Dedifferentiated amniotic fluid mesenchymal stem cell (primary cell): ENCODE results near the gene KNDC1.
"Not testable (repeated sequence)": the region's sequence is repeated elsewhere in the genome, so short reads cannot be mapped to it uniquely, and the experiment has no call there.

ENCODE experiments used
- DNase-seq: peaks from one replicate; pipeline ENCODE4 v3.0.0-alpha.2; 2016; ENCODE audit errors: extremely low spot score

The KNDC1 gene

DNA sequence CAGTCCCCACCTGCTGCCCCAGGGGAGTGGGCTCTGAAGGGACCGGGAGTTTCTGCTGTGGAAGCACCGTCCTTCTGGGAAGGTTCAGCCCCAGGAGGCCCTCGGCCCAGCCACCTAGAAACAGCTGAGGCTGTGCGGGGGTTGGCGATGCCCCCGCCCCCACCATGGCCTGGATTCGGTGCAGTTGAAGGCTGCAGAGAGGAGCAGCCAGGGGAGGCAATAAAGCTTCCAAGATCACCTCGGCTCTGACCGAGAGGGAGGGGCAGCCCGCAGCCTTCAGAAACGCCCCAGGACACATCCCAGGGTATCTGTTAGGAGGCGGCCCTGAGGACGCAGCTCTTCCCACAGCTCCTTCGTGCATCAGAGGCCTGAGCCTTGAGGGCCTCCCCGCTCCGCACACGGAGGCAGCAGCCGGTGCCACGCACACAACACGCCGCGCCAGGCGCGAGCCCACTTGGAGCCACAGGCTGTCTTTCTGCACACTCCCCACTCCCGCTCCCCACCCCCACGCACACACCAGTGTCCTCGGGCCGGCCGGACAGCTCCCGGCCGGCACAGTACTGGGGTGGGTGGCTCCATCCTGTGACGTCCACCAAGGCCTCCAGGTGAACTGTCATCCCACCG lies 1.6 kb downstream of the KNDC1 start:
- no peak for DNase-seq

DNA sequence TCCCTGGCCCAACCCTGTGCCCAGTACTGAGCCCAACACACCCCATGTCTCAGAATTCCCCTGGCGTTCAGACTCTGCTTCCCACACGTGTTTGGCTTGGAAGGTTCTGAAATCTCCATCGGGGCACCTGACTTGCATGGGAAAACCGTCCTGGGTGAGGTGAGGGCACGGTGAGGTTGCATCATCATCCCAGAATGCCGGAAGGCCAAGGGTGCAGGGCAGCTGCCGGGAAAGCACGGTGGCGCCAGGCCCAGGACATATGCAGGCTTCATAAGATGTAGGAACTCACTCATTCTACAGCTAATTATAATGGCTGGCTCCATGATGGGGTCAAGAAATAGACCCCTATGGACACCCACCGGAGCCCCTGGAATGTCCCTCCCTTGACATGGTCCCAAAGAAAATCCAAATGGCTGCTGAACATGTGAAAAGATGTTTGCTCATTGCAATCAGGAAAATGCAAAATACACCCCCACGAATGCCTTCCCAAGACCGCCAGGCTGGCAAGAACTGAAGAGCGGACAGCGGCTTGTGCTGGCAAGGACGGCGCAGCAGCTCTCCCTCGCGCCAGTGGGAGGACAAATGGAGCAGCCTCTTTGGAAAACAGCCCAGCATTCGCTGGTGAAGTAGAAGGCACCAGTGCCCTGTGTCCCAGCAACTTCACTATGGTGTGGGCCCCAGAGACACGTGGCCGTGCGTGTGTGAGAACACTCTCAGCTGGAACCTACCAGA lies 2.3 kb downstream of the KNDC1 start:
- DNase-seq = no peak

DNA sequence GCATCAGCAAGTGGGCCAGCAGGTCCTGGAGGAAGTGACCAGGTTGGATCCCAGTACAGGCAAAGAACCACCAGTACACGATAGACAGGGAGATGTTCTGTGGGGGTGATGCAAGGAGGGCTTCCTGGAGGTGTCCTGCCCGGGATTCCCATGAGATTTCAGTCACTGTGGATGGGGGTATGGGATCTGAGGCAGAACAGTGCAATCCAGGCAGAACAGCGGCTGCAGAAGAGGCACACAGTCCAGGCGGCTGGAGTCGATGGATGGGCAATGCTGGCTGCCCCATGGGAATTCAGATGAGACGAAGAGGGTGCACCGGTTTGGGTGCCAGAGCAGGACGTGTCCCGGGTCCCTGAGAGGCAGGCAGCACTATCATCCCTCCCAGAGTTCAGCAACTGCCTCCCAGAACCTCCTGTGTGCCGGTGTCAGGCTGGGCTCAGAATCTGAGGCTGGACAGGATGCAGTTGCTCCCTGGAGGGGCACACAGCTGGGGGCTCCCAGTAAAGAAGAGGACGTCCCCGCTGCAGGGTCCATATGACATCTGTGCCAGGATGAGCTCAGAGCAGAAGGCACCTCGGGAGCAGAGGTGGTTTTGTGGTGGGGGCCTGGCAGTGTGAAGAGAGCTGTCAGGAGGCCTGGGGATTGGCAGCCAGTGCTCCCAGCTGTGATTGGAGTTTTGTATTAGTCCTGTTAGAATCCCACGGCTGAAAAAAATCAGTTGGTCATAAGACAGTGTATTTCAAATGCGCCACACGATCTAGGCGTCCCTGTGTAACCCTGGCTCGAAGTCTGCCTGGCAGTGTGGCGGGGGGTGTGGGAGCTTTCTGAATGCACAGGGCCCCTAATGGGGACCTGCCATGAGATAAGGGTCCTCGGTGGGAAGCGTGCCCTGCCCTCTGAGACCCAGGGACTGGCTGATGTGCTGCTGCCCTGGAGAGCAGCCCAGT lies 3.2 kb downstream of the KNDC1 start:
- DNase-seq = no peak

DNA sequence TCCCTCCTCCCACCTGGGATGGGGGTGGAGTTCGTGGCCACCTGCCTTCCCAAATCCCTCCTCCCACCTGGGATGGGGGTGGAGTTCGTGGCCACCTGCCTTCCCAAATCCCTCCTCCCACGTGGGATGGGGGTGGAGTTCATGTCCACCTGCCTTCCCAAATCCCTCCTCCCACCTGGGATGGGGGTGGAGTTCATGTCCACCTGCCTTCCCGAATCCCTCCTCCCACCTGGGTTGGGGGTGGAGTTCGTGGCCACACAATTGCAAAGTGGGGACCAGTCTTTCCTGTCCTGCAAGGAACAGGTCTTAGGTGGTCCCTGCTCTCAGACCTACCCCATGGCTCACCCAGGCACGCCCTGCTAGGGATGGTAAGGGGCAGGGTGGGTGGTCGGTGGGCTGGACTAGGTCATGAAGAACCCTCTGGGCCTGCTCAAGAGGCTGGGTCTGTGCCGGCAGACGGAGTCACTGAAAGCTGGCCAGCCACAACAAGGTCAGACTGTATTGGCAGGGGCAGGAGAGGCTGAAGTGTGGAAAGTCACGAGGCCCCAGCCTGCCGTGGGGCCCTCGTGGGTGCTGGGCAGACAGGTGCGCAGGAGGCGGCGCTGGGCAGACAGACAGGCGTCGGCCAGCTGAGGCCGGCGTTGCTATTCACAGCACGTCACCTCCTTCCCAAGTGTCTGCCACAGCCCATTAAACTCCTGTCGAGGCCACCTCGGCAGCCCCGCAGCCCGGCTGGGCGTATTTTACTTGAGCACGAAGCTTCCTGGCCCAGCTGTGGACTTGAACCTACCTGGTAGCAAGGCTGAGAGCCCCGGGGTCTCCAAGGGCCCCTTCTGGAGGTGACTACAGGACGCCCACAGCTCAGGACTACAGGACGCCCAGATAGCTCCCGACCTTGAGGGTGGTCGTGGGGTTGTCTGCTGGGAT lies 4.1 kb downstream of the KNDC1 start:
- DNase-seq = no peak

DNA sequence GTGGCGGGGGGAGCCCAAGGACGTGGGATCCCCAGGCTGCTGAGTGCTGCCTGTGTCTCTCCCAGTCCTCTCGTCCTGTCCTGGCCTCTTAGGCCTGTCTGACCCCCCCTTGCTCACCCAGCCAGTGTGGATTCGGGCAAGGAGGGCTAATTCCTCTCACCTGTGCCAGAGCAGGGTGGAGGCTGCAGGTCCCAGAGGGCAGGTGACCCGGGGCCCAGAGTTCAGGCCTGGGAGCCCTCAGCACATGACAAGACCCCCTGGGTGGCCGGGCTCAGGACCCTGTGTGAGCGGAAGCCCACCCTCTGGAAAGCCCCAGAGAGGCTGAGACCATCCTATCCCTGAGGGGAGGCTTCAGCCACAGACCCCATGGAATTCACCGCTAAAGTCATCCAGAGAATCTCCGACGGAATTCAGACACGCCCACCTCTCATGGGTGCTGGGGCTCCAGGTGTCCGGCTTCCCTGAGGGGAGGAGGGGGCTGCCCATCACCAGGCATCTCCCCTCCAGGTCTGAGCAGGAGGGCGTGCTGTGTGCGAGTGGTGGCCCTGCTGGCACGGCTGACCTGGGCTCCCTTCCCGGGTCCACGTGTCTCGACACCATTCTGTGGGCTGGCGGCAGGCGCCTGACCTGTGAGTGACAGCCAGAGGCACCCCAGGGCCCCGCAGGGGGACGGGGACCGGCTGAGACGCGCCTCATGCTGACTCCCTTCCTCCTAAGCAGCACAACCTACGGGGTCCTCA lies 5.0 kb downstream of the KNDC1 start:
- no peak for DNase-seq

DNA sequence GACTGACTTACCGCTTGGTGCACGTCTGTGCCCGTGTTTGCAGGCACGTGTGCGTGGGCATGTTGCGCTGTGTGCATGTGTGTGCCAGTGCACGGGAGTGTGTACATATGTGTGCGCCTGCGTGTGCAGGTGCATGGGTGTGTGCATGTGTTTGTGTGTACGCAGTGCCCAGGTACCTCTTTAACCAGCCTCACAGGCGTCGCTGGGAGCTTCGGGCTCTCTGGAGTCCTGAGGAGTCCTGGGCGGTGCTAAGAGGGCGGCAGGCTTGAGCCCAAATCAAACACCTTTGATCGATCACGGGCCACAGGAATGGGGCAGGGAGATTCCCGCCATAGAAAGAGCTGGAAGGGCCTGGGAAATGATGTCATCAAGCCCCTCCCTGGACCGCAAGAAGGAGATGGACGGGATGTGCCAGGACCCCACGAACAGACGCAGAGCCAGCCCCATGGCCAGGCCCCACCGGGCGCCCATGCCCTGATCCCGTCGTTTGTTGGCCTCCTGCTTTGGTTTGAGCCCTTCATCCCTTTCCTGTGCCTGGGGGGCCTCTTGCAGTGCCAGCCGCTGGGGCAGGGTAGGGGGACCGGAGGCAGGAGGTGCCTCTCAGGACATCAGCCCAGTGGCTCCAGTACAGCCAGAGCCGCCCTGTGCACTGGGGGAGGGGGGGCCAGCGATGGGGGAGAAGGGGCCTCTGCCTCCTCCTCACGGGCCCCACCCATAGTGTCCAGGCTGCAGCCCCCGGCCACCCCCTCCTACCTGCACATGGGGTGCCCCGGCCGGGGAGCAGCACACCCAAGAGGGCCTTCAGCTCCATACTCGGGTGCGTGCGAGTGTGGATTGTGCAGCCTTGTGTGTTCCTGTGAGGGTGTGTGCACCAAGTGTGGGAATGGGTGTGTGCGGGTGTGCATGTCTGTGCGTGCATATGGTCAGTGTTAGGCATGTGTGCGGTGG lies 5.8 kb downstream of the KNDC1 start:
- DNase-seq = no peak

DNA sequence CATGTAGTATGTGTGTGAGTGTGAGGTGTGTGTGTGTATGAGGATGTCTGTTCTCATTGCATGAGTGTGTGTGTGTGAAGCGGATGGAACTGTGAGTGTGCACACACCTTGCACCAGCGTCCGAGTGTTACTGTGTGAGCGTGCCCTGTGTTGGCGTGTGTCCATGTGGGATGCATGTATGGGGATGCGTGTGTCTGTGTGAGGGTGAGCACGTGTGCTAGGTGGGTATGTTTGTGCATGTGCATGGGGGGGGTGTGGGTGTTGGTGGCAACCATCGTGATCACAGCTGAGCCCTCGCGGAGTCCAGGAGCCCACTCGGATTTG lies 6.4 kb downstream of the KNDC1 start:
- no peak for DNase-seq

DNA sequence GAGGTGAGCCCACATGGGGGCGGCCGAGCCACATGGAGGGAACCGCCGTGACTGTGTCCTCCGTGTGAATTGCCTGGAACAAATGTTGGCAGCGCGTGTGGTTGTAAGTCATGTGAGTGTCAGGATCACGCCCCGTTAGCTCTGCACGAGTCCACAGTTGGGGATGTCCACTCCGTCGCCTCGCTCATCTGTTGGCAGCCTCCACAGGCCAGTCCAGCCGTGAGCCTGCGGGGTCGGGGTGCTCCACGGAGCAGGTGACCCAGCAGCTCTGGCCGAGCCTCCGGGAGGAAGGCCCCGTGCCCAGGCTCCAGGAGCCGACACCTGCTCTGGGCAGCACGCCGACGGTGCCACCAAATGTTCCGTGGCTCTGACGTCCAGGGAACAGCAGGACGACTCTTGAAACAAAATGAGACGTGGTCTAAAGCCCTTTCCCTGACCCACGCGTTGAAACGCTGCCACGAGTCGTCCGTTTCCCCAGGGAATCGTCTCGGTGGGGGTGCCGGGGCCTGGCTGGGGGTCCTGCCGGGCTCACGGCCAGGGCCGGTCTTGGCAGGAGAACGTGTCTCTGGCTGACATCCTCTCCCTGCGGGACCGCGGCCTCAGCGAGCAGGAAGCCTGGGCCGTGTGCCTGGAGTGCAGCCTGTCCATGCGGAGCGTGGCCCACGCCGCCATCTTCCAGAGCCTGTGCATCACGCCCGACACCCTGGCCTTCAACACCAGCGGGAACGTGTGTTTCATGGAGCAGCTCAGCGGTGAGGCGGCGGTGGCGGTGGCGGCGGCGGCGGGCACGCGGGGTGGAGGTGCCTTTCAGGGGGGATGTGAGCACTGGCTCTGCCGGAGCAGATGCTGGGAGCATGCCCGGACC lies 7.0 kb downstream of the KNDC1 start:
- no peak for DNase-seq

DNA sequence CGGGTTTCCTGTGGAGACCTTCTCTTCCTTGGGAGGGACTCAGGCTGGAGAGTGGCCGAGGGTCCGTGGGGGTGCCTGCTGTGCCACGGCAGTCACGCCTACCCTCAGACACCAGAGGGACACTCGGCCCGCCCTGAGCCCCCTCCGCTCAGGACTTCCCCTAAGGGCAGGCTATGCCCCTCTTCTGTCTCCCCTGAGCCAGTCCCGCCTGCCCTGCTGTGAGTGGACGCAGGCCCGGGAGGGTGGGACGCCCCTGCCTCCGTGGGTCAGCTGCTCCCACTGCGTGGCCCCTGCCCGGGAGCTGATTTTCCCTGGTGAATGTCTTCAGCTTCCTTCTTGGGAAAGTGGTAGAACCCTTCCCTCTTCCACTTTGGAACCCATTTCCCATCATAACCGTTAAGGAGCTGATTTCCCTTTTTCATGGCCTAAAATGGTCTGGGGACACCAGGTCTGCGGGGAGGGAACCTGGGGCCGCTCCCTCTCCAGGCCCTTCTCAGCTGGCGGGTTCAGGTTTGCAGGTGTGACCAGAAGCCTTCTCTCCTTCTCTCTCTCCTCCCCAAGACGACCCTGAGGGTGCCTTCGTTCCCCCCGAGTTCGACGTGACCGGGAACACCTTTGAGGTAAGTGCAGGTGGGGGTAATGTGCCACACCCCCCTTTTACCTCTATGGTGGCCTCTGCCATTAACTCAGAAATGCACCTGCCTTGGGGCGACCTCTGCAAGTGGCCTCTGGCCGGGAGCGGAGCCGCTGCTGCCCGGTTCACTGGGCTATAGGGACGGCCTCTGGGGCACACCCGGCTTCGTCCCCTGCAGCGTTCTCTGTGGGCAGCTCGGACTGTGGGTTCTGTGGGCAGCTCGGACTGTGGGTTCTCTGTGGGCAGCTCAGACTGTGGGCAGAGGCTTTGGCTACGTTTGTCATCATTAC lies 7.9 kb downstream of the KNDC1 start:
- no peak for DNase-seq

DNA sequence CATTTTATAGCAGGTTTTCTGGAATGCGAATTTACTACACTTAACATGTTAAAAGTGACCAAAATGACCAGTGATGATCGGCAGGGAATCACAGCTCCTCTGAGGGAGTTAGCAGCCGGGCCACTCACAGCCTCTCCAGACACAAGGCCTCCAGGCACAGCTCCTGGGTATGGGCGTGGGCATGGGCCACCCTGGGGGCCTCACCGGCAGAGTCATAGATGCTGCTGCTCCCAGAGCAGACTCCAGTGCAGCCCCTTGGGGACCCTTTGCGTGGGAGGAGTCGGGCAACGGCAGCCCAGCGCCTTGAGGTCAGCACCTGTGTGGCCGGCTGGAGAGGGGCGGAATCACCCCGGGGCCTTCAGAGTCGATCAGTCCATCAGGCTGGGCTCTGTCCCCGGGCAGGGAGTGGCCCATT lies 8.6 kb downstream of the KNDC1 start:
- no peak for DNase-seq

DNA sequence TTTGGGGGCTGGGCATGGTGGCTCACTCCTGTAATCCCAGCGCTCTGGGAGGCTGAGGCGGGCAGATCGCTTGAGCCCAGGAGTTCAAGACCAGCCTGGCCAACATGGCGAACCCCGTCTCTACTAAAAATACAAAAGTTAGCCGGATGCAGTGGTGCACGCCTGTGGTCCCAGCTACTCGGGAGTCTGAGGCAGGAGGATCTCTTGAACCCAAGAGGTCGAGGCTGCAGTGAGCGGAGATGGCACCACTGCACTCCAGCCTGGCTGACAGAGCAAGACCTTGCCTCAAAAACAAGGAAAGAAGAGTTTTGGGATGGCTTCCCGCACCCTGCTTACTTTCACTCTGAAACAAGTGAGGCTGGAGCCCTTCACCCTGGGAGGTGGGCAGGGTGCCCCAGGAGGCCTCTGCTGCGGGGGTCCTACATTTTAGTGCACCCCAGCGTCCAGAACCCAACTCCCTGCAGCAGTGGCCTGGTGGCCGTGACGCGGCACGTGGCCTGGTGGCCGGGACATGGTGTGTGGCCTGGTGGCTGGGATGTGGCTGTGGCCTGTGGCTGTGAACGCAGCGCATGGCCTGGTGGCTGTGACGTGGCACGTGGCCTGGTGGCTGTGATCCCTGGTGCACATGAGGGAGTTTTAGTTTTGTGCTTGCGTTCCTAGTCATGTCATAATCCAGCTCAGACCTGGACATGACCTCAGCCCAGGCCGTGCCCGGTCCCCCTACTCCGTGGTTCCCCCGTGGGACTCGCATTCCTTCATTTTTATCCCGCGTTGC lies 9.3 kb downstream of the KNDC1 start:
- DNase-seq = no peak

DNA sequence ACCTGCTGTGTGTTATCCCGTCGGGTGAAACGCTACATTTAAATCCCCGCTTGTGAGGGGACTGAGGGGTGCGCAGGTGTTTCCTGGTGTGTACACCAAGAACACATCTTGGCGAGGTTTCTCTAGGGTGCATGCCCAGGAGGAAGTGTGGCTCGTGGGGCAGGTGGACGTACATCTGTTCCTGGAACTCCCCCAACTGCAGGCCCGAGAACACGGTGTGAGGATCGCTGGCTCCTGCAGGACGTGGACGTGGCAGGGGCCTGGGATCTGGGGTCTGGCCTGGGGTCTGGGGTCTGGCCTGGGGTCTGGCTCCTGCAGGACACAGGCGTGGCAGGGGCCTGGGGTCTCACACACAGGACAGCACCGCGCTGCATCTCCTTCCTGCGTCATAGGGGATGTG lies 10.1 kb downstream of the KNDC1 start:
- DNase-seq = no peak

DNA sequence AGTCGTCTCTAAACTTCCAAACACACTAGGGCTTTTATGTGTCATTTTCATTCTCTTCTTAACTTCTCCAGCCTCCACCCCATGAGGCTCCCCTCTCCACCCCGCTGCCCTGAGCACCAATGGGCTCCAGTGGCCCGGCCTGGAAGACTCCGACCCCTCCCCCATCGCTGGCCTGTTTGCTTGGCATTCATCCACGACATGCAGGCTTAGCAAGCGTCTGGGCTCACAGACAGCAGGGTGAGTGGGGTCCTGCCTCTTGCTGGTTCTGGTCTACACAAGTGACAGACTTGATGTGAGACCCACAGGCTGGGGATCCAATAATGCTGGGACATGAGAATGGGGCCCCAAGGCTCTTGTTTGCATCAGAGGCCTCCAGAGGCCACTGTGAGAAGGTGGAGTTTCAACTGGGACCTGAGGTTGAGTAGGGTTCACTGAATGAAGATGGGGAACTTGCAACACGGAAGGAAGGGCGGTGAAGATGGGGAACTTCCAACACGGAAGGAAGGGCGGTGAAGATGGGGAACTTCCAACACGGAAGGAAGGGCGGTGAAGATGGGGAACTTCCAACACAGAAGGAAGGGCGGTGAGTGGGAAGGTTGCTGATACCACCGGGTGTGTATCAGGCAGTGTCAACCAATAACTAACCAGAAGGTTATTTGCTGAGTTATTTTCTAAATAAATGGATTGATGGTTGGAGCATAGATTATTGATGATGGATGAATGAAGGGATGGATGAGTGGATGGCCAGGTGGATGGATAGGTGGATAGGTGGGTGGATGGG lies 14.0 kb downstream of the KNDC1 start:
- no peak for DNase-seq

DNA sequence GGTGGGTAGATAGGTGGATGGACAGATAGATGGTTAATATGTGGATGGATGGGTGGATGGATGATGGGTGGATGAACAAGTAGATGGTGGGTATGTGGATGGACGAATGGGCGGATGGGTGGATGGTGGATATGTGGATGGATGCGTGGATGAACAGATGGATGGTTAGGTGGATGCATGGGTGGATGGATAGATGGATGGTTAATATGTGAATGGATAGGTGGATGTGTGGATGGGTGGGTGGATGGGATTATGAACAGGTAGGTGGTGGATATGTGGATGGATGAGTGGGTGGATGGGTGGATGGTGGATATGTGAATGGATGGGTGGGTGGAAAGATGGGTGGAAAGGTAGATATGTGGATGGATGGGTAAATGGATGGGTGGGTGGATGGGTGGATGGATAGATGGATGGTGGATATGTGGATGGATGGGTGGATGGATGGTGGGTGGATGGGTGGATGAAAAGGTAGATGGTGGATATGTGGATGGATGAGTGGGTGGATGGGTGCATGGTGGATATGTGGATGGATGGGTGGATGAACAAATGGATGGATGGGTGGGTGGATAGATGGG lies 14.8 kb downstream of the KNDC1 start:
- DNase-seq = no peak

DNA sequence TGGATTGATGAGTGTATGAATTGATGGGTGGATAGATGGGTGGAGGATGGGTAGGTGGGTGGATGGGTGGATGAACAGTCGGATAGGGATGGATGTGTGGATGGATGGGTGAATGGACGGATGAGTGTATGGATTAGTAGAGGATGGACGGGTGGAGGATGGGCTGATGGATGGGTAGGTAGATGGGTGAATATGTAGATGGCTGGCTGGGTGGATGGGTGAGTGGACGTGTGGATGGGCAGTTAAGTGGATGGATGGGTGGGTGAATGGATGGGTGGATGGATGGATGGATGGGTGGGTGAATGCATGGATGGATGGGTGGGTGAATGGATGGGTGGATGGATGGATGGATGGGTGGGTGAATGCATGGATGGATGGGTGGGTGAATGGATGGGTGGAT lies 15.6 kb downstream of the KNDC1 start:
- not testable (repeated sequence) for DNase-seq

DNA sequence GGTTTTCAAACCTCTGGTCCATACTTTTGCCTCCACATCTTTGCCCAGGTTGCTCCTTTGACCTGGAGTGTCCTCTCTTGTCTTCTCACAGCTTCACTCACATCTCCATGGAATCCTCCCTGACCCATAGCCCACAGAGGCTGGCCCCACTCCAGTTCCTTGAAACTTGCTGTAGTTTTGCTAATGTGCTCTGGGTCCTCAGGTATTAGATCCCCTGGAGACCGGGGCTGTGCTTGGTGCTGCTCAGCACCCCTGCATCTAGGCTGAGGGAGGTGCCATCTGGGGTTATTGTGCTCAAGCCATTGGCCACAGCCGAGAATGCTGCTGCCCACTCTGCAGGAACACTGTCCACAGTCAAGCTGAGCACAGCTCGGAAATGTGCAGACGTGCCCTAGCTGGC lies 16.5 kb downstream of the KNDC1 start:
- DNase-seq = no peak
